Activated CD4-positive, alpha-beta T cell treated with anti-CD3 and anti-CD28 coated beads for 1 hour (primary cell): Measurements from ENCODE around the gene KRTAP10-8.
"Not testable (repeated sequence)": the region's sequence is repeated elsewhere in the genome, so short reads cannot be mapped to it uniquely, and the experiment has no call there.

Experiments used
- DNase-seq: peaks from one replicate; pipeline ENCODE4 v3.0.0-alpha.2; 2020

KRTAP10-8 gene

DNA sequence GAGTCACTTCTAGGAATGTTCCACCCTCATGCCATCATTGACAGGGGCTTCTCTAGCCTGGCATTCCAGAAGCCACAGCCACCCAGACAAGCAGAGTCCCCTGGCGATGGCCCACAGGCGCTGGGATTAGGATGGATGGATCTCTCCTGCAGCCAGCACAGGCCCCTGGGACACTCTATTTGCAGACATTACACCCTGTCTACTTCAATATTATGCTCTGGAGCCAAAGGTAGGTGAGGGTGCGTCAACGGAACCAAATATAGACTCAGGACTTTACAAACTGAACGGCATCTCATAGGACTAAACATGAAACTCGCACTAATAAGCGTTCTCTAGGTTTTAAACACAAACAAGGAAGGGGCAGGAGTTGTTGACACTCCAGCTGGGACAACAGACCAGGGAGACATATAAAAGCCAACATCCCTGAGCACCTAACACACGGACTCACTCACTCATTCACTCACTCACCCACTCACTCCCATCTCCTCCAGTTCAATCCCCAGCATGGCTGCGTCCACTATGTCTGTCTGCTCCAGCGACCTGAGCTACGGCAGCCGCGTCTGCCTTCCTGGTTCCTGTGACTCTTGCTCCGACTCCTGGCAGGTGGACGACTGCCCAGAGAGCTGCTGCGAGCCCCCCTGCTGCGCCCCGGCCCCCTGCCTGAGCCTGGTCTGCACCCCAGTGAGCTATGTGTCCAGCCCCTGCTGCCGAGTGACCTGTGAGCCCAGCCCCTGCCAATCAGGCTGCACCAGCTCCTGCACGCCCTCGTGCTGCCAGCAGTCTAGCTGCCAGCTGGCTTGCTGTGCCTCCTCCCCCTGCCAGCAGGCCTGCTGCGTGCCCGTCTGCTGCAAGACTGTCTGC, 11.5 kb upstream of the KRTAP10-8 start, which contains the start of gene KRTAP10-7:
Gene KRTAP10-7, plus strand, starts transcription at position 480 of the 861 bp plus-strand sequence. Its CDS starts 25 bp downstream, at position 505.
- not testable (repeated sequence) for DNase-seq

DNA sequence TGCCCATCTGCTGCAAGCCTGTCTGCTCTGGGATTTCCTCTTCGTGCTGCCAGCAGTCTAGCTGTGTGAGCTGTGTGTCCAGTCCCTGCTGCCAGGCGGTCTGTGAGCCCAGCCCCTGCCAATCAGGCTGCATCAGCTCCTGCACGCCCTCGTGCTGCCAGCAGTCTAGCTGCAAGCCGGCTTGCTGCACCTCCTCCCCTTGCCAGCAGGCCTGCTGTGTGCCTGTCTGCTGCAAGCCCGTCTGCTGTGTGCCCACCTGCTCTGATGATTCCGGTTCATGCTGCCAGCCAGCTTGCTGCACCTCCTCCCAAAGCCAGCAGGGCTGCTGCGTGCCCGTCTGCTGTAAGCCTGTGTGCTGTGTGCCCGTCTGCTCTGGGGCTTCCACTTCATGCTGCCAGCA, 10.8 kb upstream of the KRTAP10-8 start:
- not testable (repeated sequence) for DNase-seq

GRCh38 chr21:44601596-44602462, 10.1 kb upstream of the KRTAP10-8 start:
- DNase-seq, result no peak

DNA sequence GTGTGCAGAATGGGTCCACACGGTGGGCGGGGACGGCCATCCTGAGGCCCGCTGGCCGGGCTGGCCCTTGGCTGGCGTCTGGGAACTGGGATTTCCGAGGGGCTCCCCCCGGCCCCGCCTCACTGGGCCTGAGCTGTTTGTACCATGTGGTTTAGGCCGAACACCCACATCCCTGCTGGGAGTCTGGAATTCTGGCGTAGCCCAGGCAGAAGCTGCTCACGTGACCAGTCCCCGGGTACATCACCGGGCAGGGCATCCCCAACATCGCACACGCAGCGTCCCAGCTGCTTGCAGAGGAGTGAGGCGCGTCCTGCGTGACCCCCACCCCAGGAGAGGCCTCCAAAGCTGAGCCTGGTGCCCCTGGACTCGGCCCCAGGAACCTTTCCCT, 9.4 kb upstream of the KRTAP10-8 start:
- no peak for DNase-seq

GRCh38 chr21:44603109-44603875, 8.6 kb upstream of the KRTAP10-8 start:
- DNase-seq, result no peak

DNA sequence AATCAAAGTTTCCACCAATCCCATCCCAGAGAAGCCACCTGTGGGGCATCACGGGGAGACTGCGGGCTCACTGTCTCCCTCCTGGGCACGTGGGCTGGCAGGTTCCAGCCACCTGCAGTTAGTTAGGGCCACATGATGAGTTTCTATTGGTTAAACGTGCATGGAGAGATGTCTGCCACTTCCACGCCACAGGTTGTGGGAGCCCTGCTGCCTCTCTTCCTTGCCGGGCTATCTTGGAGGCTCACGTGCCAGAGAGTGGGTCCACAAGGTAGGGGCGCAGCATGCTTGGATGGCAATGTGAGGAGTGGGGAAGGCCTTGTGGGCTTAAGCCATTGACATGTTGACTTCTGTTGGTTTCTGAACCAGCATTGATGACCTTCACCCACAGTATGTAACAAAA, 8.0 kb upstream of the KRTAP10-8 start:
- no peak for DNase-seq

DNA sequence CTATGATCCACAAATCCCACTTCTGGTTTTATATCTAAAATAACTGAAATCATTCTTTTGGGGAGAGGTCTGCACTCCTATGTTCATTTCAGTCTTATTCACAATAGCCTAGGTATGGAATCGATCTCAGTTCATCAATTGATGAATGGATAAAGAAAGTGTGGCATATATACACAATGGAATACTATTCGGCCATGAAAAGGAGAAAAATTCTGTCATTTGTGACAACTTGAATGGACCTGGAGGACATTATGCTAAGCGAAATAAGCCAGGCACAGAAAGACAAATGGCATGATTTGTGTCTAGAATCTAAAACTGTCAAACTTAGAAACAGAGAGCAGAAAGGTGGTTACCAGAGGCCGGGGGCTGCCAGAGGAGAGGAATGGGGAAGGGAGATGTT, 5.4 kb upstream of the KRTAP10-8 start:
- no peak for DNase-seq

DNA sequence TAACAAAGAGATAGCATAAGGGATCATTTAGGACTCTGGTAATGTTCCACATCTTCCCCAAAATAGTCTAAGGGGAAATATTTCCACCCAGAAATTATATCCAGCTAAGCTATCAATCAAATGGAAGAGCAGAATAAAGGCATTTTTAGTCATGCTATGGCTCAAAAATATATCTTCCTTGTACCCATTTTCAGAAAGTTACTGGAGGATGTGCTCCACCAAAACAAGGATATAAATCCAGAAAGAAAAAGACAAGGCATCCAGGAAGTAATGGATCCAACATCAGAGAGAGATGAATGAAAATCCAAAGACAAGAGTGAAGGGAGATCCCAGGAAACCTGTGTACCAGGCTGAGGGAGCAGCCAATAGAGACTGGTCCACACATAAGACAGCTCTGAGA, 2.7 kb upstream of the KRTAP10-8 start:
- DNase-seq, result no peak

DNA sequence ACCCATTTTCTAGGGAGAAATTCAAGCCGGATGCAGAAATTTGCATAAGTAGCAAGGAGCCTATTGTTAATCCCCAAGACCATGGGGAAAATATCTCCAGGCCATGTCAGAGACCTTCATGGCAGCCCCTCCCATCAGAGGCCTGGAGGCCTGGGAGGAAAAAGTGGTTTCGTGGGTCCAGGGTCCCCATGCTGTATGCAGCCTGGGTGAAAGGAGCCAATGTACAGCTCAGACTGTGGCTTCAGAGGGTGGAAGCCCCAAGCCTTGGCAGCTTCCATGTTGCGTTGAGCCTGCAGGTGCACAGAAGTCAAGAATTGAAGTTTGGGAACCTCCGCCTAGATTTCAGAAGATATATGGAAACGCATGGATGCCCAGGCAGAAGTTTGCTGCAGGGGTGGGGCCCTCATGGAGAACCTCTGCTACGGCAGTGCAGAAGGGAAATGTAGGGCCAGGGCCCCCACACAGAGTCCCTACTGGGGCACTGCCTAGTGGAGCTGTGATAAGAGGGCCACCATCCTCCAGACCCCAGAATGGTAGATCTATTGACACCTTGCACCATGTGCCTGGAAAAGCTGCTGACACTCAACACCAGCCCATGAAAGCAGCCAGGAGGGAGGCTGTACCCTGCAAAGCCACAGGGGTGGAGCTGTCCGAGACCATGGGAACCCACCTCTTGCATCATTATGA, 1.6 kb upstream of the KRTAP10-8 start:
- DNase-seq, result not testable (repeated sequence)

- no peak for DNase-seq
These were observed 328 bp upstream of the KRTAP10-8 start for GRCh38 chr21:44611551-44611950.

- no peak for DNase-seq
These were observed 870 bp downstream of the KRTAP10-8 start for GRCh38 chr21:44612669-44613229.

- no peak for DNase-seq
These were observed 1.7 kb downstream of the KRTAP10-8 start for GRCh38 chr21:44613386-44614155.

DNA sequence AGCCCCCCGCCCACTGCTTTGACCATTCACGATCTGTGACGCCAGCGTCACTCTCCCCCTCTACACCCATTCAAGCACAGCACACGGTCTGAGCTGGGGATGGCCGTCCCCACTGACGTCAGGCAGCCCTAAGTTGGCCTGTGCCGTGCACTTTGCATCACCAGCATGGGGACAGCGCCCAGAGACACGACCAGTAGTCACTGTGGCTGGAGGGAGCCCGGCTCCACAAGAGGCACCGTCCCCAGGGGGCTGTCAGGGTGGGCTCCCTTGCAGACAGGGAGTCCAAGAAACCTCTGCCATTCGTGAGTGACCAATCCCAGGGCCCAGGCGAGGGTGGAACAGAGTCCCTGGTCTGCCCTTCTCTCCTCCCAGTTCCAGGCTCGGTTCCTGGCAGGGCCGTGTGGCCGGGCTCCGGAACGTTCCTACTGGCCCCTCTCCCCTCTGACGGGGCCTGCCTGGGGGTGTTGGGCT, 2.3 kb downstream of the KRTAP10-8 start:
- no peak for DNase-seq

DNA sequence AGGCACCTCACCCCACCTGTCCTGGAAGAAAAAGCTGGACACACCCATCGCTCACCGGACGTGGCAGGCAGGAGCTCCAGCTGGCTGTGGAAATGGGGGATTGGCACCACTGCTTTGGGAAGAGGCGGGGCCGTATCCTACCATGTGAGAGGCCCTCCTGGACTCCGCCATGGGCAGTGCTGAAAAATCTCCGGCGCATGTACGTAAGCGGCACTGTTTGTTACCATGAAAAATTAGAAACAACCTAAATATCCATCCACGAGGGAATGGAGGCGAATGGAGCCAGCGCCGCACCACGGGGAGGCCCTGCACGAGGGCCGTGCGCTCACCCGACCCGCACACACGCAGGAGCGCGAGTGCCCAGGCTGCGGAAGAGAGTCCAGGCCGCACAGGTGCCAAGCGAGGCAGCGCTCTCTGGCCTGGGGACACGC, 3.1 kb downstream of the KRTAP10-8 start:
- no peak for DNase-seq

- DNase-seq, result no peak
These were observed 3.6 kb downstream of the KRTAP10-8 start for GRCh38 chr21:44615466-44615865.

DNA sequence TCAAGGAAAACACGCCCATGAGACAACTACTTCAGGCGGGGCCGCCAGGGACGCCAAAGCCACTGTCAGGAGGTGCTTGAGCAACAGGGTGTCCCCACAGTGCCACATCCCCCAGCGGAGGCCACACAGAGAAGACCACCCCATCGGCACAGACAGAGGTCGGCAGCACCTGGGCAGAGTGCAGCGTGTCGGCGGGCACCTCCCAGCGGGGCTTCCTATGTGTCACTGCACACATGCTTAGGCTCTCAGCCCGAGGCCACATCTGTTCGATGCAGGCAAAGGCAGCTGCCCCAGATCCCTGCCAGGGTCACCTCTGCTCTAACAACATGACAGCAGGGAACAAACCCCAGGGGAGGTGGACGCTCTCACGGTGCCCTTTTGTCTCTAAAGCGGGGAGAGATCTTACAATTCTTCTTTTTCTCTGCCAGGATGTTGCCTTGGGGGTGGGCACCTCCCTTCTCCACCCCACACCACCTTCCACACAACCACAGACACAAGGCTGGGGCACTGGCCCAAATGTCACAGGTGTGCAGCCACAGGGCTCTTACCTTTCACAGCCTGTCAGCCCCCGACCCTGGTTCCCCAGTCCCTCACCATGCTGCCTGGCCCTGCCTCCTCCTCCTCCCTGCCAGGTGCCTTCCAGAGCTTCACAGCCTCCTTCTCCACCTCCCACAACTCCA, 4.2 kb downstream of the KRTAP10-8 start:
- DNase-seq, result no peak

DNA sequence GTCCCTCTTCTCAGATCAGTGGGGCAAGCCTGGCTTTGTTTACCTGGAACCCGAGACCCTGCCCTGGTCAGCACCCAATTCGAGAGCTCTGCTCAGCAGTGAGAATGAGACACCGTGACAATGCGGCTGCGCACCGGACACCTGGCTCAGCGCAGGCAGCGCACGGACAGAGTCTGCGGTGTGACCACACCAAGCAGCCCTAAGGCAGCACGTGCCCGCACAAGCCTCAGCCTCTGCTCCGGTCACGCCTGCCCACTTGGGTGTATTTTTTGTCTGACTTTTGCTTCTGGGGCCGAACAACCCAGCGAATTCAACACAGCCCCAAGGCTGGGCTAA, 4.7 kb downstream of the KRTAP10-8 start:
- no peak for DNase-seq

- DNase-seq, result no peak
These were observed 5.2 kb downstream of the KRTAP10-8 start for GRCh38 chr21:44617071-44617501.

DNA sequence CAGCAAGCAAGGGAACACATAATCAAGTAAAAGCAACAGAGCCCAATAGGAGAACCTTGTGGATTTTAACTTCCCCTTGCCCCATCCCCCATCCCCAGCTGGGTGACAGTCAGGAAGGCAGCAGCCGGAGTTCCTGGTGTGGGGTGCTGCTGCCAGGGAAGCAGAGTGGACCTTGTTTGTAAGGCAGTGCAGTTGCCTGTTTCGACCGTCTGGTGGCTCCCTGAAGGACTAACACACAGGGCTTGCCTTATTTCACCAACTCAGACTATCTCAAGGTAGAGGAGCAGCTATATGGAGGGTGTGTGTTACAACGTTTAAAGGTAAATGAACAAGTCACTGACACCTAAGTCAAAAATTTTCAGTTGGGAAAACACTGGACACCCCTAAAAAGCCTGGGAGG, 6.6 kb downstream of the KRTAP10-8 start:
- DNase-seq, result no peak

DNA sequence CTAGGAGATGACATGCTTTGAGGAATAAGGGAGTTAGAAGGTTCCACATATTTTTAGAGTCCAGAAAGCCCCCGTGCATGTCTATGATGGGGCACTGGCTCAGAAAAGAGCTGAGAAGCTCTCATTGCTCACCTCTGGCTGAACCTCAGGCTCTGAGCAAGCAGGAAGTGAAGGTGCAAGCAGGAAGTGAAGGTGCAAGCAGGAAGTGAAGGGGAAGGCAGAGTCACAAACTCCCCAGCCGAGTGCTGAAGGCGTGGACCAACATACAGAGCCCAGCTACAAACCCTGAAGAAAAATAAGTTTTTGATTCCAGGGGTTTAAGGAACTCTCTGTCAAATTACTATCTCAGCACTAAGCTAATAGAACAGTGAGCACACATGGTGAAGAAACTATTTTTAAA, 7.0 kb downstream of the KRTAP10-8 start:
- peak; percentile 45 for DNase-seq

- DNase-seq, result no peak
These were observed 8.0 kb downstream of the KRTAP10-8 start for GRCh38 chr21:44619886-44620285.
